Measurements from ENCODE around the gene ATRIP. TPM values are rescaled to one million over a fixed set of nuclear protein-coding genes. Genes with fewer than 3 reads are reported as not detected.
A peak's percentile ranks its signal among the peaks of the same experiment; 100 is the strongest.

The ATRIP gene
- total RNA-seq, 6 donors from 2014 or later, result 5.1 to 10.5 (median 6.5) TPM

GRCh38 chr3:48423883-48424695 lies 22.4 kb upstream of the ATRIP start:
- Histone ChIP-seq H3K4me3 (no peak overlapping the region), H3K36me3 (peaks cover 0 to 22% (median 9%) of the 10 kb centered on the region in 4 donors), H3K9me3 (no peaks in the 10 kb centered on the region), H3K27ac (no peak overlapping the region), H3K4me1 (peaks cover 18 to 43% (median 36%) of the 10 kb centered on the region in 4 donors), H3K27me3 (no peaks in the 10 kb centered on the region)
- ATAC-seq (ENCODE audit: low FRiP score in 2 of 2), result no peak
- TF ChIP-seq POLR2AphosphoS5 (IDR thresholded peaks at IDR 0.05) (no peak), EP300 (IDR thresholded peaks at IDR 0.05) (no peak), CTCF (IDR thresholded peaks at IDR 0.05) (no peak), POLR2A (IDR thresholded peaks at IDR 0.05) (no peak)
- 83 to 97% methylated on average over 5 to 16 of the region's 27 CpGs for WGBS, 2 donors
- DNase-seq, result no peak

- H3K4me1 ChIP-seq, result peaks cover 26 to 51% (median 44%) of the 10 kb centered on the region in 4 donors
- no peaks in the 10 kb centered on the region for H3K9me3 ChIP-seq
- DNase-seq (no peak), ATAC-seq (ENCODE audit: low FRiP score in 2 of 2) (no peak)
- TF ChIP-seq EP300 (IDR thresholded peaks at IDR 0.05) (no peak), POLR2AphosphoS5 (IDR thresholded peaks at IDR 0.05) (no peak), POLR2A (IDR thresholded peaks at IDR 0.05) (no peak), CTCF (IDR thresholded peaks at IDR 0.05) (no peak)
- H3K36me3 ChIP-seq, result peaks cover 0 to 12% (median 5%) of the 10 kb centered on the region in 4 donors
- WGBS, 2 donors, result 64 to 67% methylated on average over 9 to 11 of the region's 13 CpGs
- H3K27me3 ChIP-seq, result no peaks in the 10 kb centered on the region
- H3K4me3 ChIP-seq, result no peak overlapping the region
- H3K27ac ChIP-seq, result peak overlapping the region in 3 of 4 donors; percentile 1 to 95 (median 44)
Measured at GRCh38 chr3:48425281-48425812, 21.2 kb upstream of the ATRIP start.

- H3K27ac ChIP-seq, result peak overlapping the region; percentile 16 to 95 (median 61)
- H3K4me3 ChIP-seq, result peak overlapping the region in 2 of 4 donors; percentile 91 to 93
- H3K4me1 ChIP-seq, result peaks cover 29 to 52% (median 46%) of the 10 kb centered on the region in 4 donors
- ATAC-seq (ENCODE audit: low FRiP score in 2 of 2) (no peak), DNase-seq (no peak)
- H3K9me3 ChIP-seq, result no peaks in the 10 kb centered on the region
- peaks cover 0 to 8% (median 0%) of the 10 kb centered on the region in 4 donors for H3K36me3 ChIP-seq
- TF ChIP-seq POLR2AphosphoS5 (IDR thresholded peaks at IDR 0.05) (no peak), POLR2A (IDR thresholded peaks at IDR 0.05) (no peak), CTCF (IDR thresholded peaks at IDR 0.05) (no peak), EP300 (IDR thresholded peaks at IDR 0.05) (no peak)
- no peaks in the 10 kb centered on the region for H3K27me3 ChIP-seq
- 51 to 57% methylated on average over 6 to 11 of the region's 11 CpGs for WGBS, 2 donors
Measured at GRCh38 chr3:48426401-48426909, 20.1 kb upstream of the ATRIP start.

- Histone ChIP-seq H3K9me3 (no peaks in the 10 kb centered on the region), H3K27ac (peak overlapping the region; percentile 16 to 95 (median 79)), H3K27me3 (no peaks in the 10 kb centered on the region), H3K4me1 (peaks cover 29 to 52% (median 46%) of the 10 kb centered on the region in 4 donors), H3K4me3 (peak overlapping the region in 3 of 4 donors; percentile 1 to 93 (median 91)), H3K36me3 (peaks cover 0 to 5% (median 0%) of the 10 kb centered on the region in 4 donors)
- TF ChIP-seq POLR2A (IDR thresholded peaks at IDR 0.05), result no peak
- TF ChIP-seq EP300 (IDR thresholded peaks at IDR 0.05), result no peak
- no peak for TF ChIP-seq CTCF (IDR thresholded peaks at IDR 0.05)
- no peak for TF ChIP-seq POLR2AphosphoS5 (IDR thresholded peaks at IDR 0.05)
- WGBS, 2 donors, result 48% methylated on average over 8 of the region's 8 CpGs
- DNase-seq, result no peak
- no peak for ATAC-seq (ENCODE audit: low FRiP score in 2 of 2)
Measured at GRCh38 chr3:48426944-48427629, 19.4 kb upstream of the ATRIP start.

Measured in upper lobe of left lung (tissue), 6 donors.